OCI-LY3 (cell line): Measurements from ENCODE around the gene PRRT1.

Source experiments
- H2AFZ ChIP-seq: fragments of 200-600, 300-600 bp; shearing (Covaris generic); 2 replicates; pipeline ENCODE4 v1.6.0; 2014; ENCODE audit warnings: antibody characterized with exemption, low read depth, low read length
- H3K27ac ChIP-seq: fragments of 200-600, 300-600 bp; sonication (generic); 2 replicates; pipeline ENCODE4 v1.5.1; 2014; ENCODE audit warnings: mild to moderate bottlenecking, low read length, moderate library complexity, mixed read lengths
- H3K27me3 ChIP-seq: fragments of 200-600, 300-600 bp; sonication (generic); 2 replicates; pipeline ENCODE4 v1.6.1; 2014; ENCODE audit warnings: low read depth, low read length, mixed read lengths
- H3K36me3 ChIP-seq: fragments of 200-600, 300-600 bp; sonication (generic); replicated peaks from 2 replicates; pipeline ENCODE3; 2014; ENCODE audit warnings: low read depth, low read length, mixed read lengths
- H3K4me1 ChIP-seq: fragments of 300-600, 200-600 bp; sonication (generic); 2 replicates; pipeline ENCODE4 v1.6.1; 2014; ENCODE audit warnings: low read length, mixed read lengths
- H3K4me2 ChIP-seq: fragments of 200-600, 300-600 bp; sonication (generic); 2 replicates; pipeline ENCODE4 v1.6.1; 2014; ENCODE audit warnings: low read length, mixed read lengths
- H3K4me3 ChIP-seq: fragments of 300-600, 200-600 bp; sonication (generic); 2 replicates; pipeline ENCODE4 v1.5.1; 2014; ENCODE audit warnings: antibody characterized with exemption, mild to moderate bottlenecking, low read length, moderate library complexity
- H3K79me2 ChIP-seq: fragments of 300-600, 200-600 bp; shearing (Covaris generic); 2 replicates; pipeline ENCODE4 v1.6.1; 2014; ENCODE audit warnings: mild to moderate bottlenecking, low read length, mixed read lengths
- H3K9ac ChIP-seq: fragments of 300-600, 200-600 bp; shearing (Covaris generic); 2 replicates; pipeline ENCODE4 v1.6.0; 2014; ENCODE audit warnings: mild to moderate bottlenecking, low read length, moderate library complexity
- H3K9me3 ChIP-seq: fragments of 200-600, 300-600 bp; shearing (Covaris generic); 2 replicates; pipeline ENCODE4 v1.6.1; 2014; ENCODE audit warnings: low read length, mixed read lengths; ENCODE audit not compliant: insufficient read depth
- H4K20me1 ChIP-seq: fragments of 200-600, 300-600 bp; sonication (generic); 2 replicates; pipeline ENCODE4 v1.6.1; 2016; ENCODE audit warnings: low read length, mixed read lengths; ENCODE audit not compliant: insufficient read depth
- EZH2phosphoT487 ChIP-seq: fragments of 200-600 bp; shearing (Covaris generic); IDR thresholded peaks from 2 replicates; pipeline ENCODE4 v1.6.1; 2018; ENCODE audit warnings: antibody characterized with exemption, mixed run types, low read depth
- TF ChIP-seq, protein P1 (sequence below): fragments of 200-600, 300-600 bp; sonication (generic); IDR thresholded peaks from 2 replicates; pipeline ENCODE4 v1.5.1; 2014; ENCODE audit warnings: antibody characterized with exemption, low read length, low read depth

The PRRT1 gene

GRCh38 chr6:32167761-32168262 is 16.1 kb upstream of the PRRT1 start:
- H3K4me3 ChIP-seq = no peak overlapping the region
- no peak overlapping the region for H3K4me2 ChIP-seq
- no peaks in the 10 kb centered on the region for H3K36me3 ChIP-seq
- H3K4me1 ChIP-seq = peaks cover 6% of the 10 kb centered on the region
- no peaks in the 10 kb centered on the region for H4K20me1 ChIP-seq
- H3K27me3 ChIP-seq = no peaks in the 10 kb centered on the region
- no peaks in the 10 kb centered on the region for H3K9me3 ChIP-seq
- H2AFZ ChIP-seq = no peak overlapping the region
- TF ChIP-seq EZH2phosphoT487 = no peak
- TF ChIP-seq, protein P1, sequence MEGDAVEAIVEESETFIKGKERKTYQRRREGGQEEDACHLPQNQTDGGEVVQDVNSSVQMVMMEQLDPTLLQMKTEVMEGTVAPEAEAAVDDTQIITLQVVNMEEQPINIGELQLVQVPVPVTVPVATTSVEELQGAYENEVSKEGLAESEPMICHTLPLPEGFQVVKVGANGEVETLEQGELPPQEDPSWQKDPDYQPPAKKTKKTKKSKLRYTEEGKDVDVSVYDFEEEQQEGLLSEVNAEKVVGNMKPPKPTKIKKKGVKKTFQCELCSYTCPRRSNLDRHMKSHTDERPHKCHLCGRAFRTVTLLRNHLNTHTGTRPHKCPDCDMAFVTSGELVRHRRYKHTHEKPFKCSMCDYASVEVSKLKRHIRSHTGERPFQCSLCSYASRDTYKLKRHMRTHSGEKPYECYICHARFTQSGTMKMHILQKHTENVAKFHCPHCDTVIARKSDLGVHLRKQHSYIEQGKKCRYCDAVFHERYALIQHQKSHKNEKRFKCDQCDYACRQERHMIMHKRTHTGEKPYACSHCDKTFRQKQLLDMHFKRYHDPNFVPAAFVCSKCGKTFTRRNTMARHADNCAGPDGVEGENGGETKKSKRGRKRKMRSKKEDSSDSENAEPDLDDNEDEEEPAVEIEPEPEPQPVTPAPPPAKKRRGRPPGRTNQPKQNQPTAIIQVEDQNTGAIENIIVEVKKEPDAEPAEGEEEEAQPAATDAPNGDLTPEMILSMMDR = no peak
- H3K9ac ChIP-seq = no peak overlapping the region
- H3K79me2 ChIP-seq = no peaks in the 10 kb centered on the region
- H3K27ac ChIP-seq = no peak overlapping the region

DNA sequence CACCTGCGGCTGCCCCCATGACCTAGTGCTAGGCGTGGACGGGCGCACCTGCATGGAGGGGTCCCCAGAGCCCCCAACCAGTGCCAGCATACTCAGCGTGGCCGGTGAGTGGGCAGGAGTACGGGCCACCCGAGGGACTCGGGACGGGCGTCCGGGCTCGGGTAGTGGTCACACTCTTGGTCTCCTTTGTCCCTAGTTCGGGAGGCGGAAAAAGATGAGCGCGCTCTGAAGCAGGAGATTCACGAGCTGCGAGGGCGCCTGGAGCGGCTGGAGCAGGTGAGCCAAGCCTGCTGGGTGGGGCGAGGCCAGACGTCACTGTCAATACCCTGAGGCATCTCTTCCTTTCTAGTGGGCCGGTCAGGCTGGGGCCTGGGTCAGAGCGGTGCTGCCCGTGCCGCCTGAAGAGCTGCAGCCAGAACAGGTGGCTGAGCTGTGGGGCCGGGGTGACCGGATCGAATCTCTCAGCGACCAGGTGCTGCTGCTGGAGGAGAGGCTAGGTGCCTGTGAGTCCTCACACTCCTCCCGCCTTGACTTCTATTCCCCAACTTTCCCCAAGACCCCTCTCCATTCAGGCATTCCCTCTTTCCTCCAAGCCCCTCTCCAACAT is 15.5 kb upstream of the PRRT1 start:
- Histone ChIP-seq H2AFZ (no peak overlapping the region), H3K27ac (no peak overlapping the region), H3K4me2 (no peak overlapping the region), H4K20me1 (no peaks in the 10 kb centered on the region), H3K36me3 (no peaks in the 10 kb centered on the region), H3K27me3 (no peaks in the 10 kb centered on the region), H3K9ac (no peak overlapping the region), H3K4me1 (peaks cover 6% of the 10 kb centered on the region), H3K4me3 (no peak overlapping the region), H3K9me3 (no peaks in the 10 kb centered on the region), H3K79me2 (no peaks in the 10 kb centered on the region)
- TF ChIP-seq, protein P1 = no peak
- no peak for TF ChIP-seq EZH2phosphoT487

- H3K79me2 ChIP-seq = no peaks in the 10 kb centered on the region
- no peaks in the 10 kb centered on the region for H4K20me1 ChIP-seq
- H3K36me3 ChIP-seq = no peaks in the 10 kb centered on the region
- H3K27me3 ChIP-seq = no peaks in the 10 kb centered on the region
- H3K4me1 ChIP-seq = peaks cover 6% of the 10 kb centered on the region
- no peak overlapping the region for H3K4me2 ChIP-seq
- TF ChIP-seq EZH2phosphoT487 = no peak
- TF ChIP-seq, protein P1 = no peak
- H3K27ac ChIP-seq = no peak overlapping the region
- no peak overlapping the region for H3K9ac ChIP-seq
- no peak overlapping the region for H3K4me3 ChIP-seq
- H3K9me3 ChIP-seq = no peaks in the 10 kb centered on the region
- no peak overlapping the region for H2AFZ ChIP-seq
Measured at GRCh38 chr6:32166411-32167061, 14.8 kb upstream of the PRRT1 start.

DNA sequence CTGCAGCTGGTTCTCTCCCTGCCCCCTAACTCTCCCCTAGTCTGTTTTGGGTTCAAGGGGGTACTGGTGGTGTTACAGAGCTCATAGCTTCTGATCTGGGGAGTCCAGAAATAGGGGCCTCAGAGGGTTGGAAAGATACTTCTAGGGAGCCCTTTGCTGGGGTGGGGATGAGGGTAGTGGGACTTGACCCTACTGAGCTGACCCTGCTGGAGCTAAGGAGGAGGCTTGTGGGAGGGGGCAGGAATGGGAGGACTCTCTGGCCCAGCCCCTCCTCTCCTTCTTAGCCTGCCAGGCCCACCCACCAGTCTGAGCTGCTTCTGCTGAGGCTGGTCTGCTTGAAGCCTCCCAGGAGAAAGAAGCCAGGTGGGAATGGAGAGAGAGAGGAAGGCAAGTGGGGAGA is 12.6 kb upstream of the PRRT1 start, which contains the start of gene EGFL8:
TSS of gene EGFL8 (plus strand) at position 301 of the 400 bp plus-strand sequence. CDS start 1,571 bp downstream, outside the sequence.
- Histone ChIP-seq H3K4me3 (no peak within 1 kb of the TSS), H3K4me1 (peaks cover 6% of the 10 kb centered on the region), H4K20me1 (no peaks in the 10 kb centered on the region), H3K36me3 (no peaks in the 10 kb centered on the region), H3K27ac (no peak within 1 kb of the TSS), H3K27me3 (no peaks in the 10 kb centered on the region), H3K4me2 (no peak within 1 kb of the TSS), H3K9ac (no peak within 1 kb of the TSS), H2AFZ (no peak within 1 kb of the TSS), H3K9me3 (no peaks in the 10 kb centered on the region), H3K79me2 (no peaks in the 10 kb centered on the region)
- TF ChIP-seq, protein P1 = no peak
- TF ChIP-seq EZH2phosphoT487 = no peak
